Retinal pigment epithelial cell (primary cell): ENCODE data around the gene UNK.

Experiments
- DNase-seq: peaks from one replicate; pipeline ENCODE4 v3.0.0-alpha.2; 2010; ENCODE audit warnings: low read depth
- H3K4me3 ChIP-seq: 2 replicates; pipeline ENCODE4 v1.5.1; 2011; ENCODE audit warnings: mild to moderate bottlenecking, low read length, control low read depth, moderate library complexity
- CTCF ChIP-seq: conservative IDR thresholded peaks from 2 replicates; pipeline ENCODE4 v1.5.1; 2011; ENCODE audit warnings: low read depth, low read length, control low read depth, inconsistent platforms

UNK gene

GRCh38 chr17:75762513-75763268 is 21.9 kb upstream of the UNK start:
- no peak for DNase-seq
- H3K4me3 ChIP-seq, result no peak overlapping the region
- no peak for TF ChIP-seq CTCF

- no peak for DNase-seq
- no peak for TF ChIP-seq CTCF
- H3K4me3 ChIP-seq, result no peak overlapping the region
Observed at GRCh38 chr17:75763269-75763607, 21.4 kb upstream of the UNK start.

GRCh38 chr17:75763613-75764416 is 20.8 kb upstream of the UNK start:
- no peak for TF ChIP-seq CTCF
- DNase-seq, result no peak
- peak overlapping the region; percentile 49 for H3K4me3 ChIP-seq

- no peak for DNase-seq
- no peak for TF ChIP-seq CTCF
- H3K4me3 ChIP-seq, result peak overlapping the region; percentile 49
Observed at GRCh38 chr17:75764417-75764710, 20.2 kb upstream of the UNK start.

- peak within 1 kb of the TSS; percentile 49 for H3K4me3 ChIP-seq
- TF ChIP-seq CTCF, result peak; percentile 74
- DNase-seq, result no peak
Observed at GRCh38 chr17:75764711-75765421, 19.7 kb upstream of the UNK start, which contains the start of gene GALK1. Gene GALK1 (minus strand): TSS chr17:75765192. CDS start chr17:75765136, 56 bp downstream.

- no peak overlapping the region for H3K4me3 ChIP-seq
- TF ChIP-seq CTCF, result no peak
- DNase-seq, result no peak
Observed at GRCh38 chr17:75765981-75766380, 18.6 kb upstream of the UNK start.

GRCh38 chr17:75767881-75768280 is 16.7 kb upstream of the UNK start:
- no peak for TF ChIP-seq CTCF
- no peak for DNase-seq
- no peak overlapping the region for H3K4me3 ChIP-seq
